DMS 273 (cell line): ENCODE results near the gene ZNF277.

Experiments used
- DNase-seq: peaks from one replicate; lab custom pipeline; 2025; ENCODE audit not compliant: unreplicated experiment; lab: John Stamatoyannopoulos, UW

Gene ZNF277

GRCh38 chr7:112385516-112385915 is 179.0 kb downstream of the ZNF277 start:
- no peak for DNase-seq

GRCh38 chr7:112386619-112387018 is 180.1 kb downstream of the ZNF277 start:
- no peak for DNase-seq

- DNase-seq = no peak
These were observed 183.7 kb downstream of the ZNF277 start for GRCh38 chr7:112390167-112390566.

- peak; percentile 91 for DNase-seq
These were observed 184.8 kb downstream of the ZNF277 start for GRCh38 chr7:112391079-112391821.

- peak; percentile 94 for DNase-seq
These were observed 185.4 kb downstream of the ZNF277 start for GRCh38 chr7:112391841-112392286.
